Measurements from ENCODE around the gene MIEN1.
"Not testable (repeated sequence)": the region's sequence is repeated elsewhere in the genome, so short reads cannot be mapped to it uniquely, and the experiment has no call there.

MIEN1 gene

GRCh38 chr17:39739885-39740356 is 9.6 kb upstream of the MIEN1 start:
- DNase-seq (ENCODE audit: low spot score), result no peak

- no peak for DNase-seq (ENCODE audit: low spot score)
Observed at GRCh38 chr17:39738983-39739884, 8.9 kb upstream of the MIEN1 start.

DNA sequence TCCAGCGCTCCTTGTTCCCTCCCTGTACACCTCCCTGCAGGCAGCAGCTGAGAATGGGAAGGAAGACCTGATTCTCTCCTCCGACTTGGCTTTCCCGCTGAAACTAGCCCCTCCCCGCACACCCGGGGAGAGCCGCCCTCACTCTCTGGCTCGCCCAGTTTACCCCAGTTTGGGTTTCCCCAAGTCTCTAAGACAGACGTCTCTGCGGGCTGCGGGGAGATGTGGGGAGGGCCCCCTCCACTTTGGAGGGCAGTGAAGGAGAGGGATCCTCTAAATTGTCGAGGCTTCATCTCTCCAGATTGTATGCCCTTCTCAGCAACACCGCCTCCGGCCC is 8.2 kb upstream of the MIEN1 start:
- no peak for DNase-seq (ENCODE audit: low spot score)

DNA sequence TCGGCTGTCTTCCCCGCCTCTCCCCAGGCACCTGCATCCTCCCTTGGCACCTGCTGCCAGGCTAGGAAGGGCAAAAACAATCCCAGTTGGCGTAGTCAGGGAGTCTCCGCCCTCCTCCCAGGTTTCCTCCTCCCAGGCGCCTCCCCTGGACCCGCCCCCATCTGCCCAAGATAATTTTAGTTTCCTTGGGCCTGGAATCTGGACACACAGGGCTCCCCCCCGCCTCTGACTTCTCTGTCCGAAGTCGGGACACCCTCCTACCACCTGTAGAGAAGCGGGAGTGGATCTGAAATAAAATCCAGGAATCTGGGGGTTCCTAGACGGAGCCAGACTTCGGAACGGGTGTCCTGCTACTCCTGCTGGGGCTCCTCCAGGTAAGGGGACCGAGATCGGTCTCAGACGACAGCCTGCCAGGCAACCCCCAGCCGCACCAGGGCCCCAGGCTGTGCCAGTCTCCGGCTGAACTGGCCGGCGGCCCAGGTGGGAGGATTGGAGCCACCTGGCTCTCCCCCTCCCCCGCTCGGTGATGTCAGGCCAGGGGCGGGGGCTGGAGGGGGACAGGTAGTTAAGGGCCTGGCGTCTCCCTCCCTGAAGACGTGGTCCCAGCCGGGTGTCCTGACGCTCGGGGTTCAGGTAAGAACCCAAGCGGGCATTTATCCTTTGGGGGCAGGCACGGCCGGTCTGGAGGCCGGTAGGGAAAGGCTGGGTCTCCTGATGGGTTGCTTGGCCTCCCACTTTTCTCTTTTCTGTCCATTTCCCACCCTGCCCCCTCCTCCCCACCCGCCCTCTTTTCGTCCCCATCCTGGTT is 7.6 kb upstream of the MIEN1 start, which contains the start of gene GRB7:
GRB7 (plus strand) TSS at position 179 of the 808 bp plus-strand sequence. CDS start 4,364 bp downstream, outside the sequence.
- DNase-seq (ENCODE audit: low spot score), result no peak

DNA sequence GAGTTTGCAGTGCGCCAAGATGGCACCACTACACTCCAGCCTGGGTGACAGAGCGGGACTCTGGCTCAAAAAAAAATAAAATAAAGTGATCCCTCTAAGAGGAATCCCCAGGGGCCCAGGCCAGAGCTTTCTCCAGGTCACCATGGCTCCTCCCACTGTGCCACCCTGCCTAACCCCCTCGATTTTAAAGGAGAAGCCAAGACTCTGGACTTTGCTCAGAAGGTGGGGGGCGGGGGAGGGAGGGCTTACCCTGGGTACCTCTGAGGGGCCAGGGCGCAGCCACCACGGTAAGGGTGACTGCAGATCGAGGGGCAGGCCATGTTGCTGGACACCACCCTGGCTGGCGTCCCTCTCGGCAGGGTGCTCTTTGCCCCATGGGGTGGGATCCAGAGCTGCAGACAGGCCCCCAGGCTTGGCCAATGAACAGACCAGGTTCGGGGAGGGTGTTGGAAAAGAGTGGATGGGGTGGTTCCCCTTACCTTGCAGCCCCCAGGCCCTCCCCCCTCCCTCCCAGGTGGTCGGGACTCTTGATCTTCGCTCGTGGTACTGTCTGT is 7.0 kb upstream of the MIEN1 start:
- no peak for DNase-seq (ENCODE audit: low spot score)

DNA sequence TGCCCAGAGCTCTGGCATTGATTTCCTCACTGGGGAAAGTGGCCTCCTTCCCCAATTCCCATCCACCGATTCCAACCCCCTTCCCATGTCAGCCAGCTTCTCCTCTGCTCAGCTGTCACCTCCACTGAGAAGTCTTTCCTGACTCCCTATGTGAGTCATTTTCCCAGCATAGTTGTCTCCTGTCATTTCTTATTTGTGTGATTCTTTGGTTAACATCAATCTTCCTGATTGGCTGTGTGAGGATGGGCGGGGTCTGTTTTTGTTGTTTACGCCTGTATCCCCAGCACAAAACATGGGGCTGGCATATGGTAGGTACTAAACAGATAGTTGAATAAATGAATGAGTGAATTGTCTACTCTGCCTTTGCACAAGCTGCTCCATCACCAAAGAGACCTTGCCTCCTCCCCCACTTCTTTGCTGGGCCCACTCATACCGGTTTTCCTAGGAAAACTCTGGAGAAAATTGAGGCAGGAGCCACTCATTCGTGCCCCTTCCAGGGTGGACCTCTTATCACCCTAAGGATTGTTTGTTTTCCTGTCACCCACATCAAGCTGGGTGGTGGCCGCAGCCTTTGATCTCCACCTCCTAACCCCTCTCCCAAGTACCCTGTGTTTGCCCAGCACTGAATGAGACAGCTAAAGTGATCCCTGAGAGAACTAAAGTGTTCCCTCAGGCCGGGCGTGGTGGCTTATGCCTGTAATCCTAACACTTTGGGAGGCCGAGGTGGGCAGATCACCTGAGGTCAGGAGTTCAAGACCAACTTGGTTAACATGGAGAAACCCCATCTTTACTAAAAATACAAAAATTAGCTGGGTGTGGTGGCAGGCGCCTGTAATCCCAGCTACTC is 6.2 kb upstream of the MIEN1 start:
- no peak for DNase-seq (ENCODE audit: low spot score)

DNA sequence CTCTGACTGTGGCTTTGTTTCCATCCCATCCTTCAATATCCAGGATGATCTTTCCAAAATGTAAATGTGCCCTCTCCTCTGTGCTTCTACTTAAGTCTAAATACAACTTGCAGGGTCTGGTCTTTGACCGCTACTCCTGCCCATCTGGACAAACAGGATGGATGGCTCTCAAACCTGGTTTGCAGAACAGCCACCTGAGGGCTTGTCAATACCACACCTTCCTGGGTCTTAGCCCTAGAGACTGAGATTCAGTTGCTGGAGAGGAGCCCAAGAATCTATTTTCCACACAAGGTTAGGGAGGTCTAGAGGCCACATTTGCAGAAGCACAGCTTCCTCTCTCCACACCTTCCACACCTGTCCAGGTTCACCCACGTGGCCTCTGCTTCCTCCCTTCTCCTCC is 5.5 kb upstream of the MIEN1 start:
- DNase-seq (ENCODE audit: low spot score), result no peak

- no peak for DNase-seq (ENCODE audit: low spot score)
Observed at GRCh38 chr17:39732586-39732985, 2.3 kb upstream of the MIEN1 start.

DNA sequence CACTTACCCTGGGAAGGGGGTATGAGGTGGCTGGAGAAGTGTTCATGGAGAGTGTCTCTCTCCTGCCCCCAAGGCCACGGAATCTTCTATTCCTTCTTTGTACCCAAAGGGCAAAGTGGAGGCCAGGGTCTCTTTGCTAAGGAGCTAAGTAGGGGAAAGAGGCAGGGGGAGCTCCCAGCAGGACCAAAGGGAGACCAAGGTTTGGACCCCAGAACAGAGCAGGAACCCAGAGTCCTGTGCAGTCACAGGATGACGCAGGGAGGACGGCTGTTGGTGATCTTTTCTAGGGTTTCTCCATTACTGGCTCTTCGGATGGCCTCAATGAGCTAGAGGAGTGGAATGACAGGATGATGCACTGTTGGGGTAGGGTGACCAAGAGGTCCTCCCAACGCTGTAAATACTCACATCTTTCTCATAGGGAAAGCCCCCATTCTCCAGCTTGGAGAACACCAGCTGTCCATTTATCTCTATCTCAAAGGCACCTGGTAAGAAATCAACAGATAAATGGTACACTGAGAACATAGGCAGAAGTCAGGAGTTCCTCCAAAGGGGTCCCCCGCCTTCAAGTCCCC is 966 bp downstream of the MIEN1 start:
- DNase-seq (ENCODE audit: low spot score), result no peak

DNA sequence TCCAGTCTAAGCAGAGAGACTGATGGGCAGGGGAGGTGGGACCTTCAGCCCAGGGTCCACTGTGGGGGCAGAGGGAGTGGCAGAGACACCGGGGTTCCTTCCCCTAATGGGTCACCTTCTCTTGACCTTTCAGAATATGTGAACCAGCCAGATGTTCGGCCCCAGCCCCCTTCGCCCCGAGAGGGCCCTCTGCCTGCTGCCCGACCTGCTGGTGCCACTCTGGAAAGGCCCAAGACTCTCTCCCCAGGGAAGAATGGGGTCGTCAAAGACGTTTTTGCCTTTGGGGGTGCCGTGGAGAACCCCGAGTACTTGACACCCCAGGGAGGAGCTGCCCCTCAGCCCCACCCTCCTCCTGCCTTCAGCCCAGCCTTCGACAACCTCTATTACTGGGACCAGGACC is 2.8 kb downstream of the MIEN1 start:
- DNase-seq (ENCODE audit: low spot score), result no peak

GRCh38 chr17:39726617-39727016 is 3.7 kb downstream of the MIEN1 start:
- no peak for DNase-seq (ENCODE audit: low spot score)

DNA sequence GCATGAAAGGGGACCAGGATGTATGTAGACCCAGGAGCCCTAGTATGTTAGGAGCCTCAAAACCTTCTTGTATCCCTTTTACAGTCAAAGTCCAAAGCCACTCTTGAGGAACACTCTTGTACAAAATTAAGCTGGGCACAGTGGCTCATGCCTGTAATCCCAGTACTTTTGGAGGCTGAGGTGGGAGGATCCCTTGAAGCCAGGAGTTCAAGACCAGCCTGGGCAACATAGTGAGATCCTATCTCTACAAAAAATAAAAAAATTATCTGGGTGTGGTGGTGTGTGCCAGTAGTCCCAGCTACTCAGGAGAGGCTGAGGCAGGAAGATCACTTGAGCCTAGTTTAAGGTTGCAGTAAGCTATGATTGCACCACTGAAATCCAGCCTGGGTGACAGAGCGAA is 4.4 kb downstream of the MIEN1 start:
- not testable (repeated sequence) for DNase-seq (ENCODE audit: low spot score)

- no peak for DNase-seq (ENCODE audit: low spot score)
Observed at GRCh38 chr17:39724731-39725130, 5.6 kb downstream of the MIEN1 start.

GRCh38 chr17:39722965-39723848 is 7.1 kb downstream of the MIEN1 start:
- no peak for DNase-seq (ENCODE audit: low spot score)

GRCh38 chr17:39722104-39722503 is 8.2 kb downstream of the MIEN1 start:
- no peak for DNase-seq (ENCODE audit: low spot score)

DNA sequence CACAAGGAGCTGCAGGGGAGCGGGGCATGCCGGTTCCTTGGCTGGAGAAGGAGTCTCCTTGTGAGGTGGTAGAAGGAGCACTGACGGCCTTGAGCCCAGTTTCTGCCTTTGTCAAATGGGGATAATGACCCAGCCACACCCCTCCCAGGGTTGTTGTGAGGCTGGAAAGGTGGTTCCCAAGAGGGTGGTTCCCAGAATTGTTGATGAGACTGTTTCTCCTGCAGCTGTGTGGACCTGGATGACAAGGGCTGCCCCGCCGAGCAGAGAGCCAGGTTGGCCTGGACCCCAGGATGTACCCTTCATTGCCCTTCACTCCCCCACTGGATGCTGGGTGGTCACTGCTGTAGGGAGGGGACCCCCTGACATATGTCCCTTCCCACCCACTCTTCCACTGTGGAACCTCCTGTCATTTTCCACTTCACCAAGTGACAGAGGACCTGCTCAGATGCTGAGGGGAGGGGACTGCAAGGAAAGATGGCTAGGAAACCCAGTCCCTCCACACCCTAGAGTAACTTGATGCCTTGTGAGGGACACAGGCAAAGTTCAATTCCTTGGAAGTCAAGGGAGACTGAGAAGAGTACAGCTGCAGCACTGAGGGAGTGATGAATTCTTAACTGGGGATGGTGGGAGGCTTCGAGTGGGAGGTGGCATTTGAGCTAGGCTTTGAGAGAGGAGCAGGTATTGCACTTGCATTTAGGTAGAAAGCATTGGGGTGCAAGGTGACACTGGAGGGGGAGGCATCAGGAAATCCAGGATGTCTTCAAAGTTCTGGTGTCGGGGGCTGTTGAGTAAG is 10.6 kb downstream of the MIEN1 start:
- DNase-seq (ENCODE audit: low spot score), result no peak

- no peak for DNase-seq (ENCODE audit: low spot score)
Observed at GRCh38 chr17:39717660-39718059, 12.7 kb downstream of the MIEN1 start.

- DNase-seq (ENCODE audit: low spot score), result peak; percentile 59
Observed at GRCh38 chr17:39716879-39717536, 13.3 kb downstream of the MIEN1 start.

Data from left forelimb (tissue), 1 donor.